ENCODE results near the gene ATN1.

ATN1 gene

DNA sequence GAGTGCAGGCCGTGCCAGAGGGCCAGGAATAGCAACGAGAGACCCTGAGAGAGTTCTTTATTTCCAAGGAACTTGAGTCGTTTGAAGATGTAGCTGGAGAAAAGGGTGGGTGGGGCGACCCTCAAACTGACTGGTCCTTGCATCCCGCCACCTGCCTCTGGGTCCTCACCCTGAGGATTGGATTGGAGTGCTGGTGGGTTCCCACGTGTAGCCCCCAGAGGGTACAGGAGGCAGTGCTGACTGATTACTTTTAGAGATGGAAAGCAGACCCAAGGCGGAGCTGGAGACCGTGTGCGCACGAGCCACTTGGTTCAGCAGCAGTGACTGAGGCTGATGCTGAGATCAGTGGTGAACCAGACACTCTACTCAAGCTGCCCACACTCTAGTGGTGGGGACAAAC lies 49.9 kb downstream of the ATN1 start:
- DNase-seq = no peak

GRCh38 chr12:6978188-6978587 lies 50.4 kb downstream of the ATN1 start:
- no peak for DNase-seq

DNA sequence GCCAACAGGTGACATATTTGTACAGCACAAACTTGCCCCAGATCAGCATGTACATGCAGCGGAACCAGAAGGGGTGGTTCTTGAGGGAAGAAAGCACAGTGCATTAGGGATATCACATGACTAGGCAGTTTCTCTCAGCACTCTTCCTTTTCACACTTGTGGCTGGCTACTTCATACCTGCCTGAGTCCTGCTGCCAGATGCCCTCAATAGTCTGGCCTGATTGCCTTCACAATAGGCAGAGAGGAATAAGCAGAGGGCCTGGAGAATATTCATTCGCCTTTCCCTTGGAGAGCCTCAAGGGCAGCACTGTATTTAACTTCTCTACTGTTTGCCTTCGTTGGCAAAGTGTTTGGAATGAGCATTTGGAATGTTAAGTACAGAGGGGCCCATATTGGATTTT lies 50.9 kb downstream of the ATN1 start:
- DNase-seq = no peak

- no peak for DNase-seq
These were observed 51.3 kb downstream of the ATN1 start for GRCh38 chr12:6979021-6979420.

DNA sequence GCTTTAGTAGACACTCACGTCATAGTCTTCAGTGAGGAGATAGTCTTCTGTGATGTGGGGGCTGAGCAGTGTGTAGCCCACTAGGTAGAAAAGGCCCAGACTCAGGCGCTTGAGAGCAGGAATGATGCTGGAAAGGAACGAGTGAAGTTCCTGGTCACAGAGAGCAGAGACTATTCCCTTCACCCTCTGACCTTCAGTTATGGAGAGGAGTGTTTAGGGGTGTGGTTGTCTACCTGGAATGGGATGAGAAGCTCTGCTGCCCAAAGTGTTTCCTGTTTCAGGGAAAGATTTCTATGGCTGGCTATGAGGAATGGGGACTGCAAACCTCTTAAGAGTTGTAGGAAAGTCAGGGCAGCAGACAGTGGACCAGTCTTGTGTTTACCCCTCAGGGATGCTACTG lies 51.7 kb downstream of the ATN1 start:
- DNase-seq = no peak

DNA sequence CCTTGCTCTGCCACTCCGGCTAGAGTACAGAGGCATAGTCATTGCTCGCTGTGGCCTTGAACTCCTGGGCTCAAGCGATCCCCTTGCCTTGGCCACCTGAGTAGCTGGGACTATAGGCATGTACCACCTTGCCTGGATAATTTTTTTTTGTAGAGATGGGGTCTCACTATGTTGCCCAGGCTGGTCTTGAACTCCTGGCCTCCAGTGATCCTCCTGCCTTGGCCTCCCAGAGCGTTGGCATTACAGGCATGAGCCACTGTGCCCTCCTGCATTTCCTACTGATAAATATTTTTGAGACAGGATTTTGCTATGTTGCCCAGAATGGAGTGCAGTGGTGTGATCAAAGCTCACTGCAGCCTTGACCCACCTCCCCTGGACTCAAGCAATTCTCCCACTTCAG lies 52.3 kb downstream of the ATN1 start:
- no peak for DNase-seq

GRCh38 chr12:6980740-6981139 lies 53.0 kb downstream of the ATN1 start:
- no peak for DNase-seq

- no peak for DNase-seq
These were observed 53.6 kb downstream of the ATN1 start for GRCh38 chr12:6981152-6982052.

GRCh38 chr12:6982532-6982931 lies 54.8 kb downstream of the ATN1 start:
- no peak for DNase-seq

DNA sequence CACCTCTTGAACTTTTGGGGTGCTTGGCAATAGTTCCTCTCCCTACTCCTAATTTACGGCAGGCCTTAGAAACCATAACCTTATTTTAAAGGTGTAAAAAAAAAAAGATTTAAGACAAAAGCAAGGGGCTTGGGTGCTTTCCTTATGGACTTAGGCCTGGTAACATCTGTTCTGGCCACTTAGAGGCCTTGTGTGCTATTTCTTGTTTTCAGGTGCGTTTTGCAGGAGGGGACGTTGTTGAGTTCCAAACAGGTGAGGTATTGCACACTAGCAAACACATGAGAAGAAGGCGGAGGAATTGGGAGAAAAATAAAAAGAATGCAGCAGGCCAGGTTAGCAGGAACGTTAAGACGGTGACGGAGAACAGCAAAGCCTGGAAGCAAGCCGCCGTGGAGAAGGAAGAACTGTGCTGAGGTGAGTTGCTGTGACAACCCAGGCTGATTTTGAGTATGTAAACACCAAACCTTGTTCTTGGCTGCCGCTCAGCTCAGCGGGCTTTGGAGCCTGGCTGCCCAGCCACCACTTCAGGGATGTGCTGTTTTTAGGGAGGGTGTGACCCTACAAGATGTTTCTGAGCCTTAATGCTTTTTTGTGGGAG lies 60.3 kb downstream of the ATN1 start:
- DNase-seq = no peak

Data from T-helper 2 cell (primary cell).